T-helper 1 cell (primary cell): ENCODE data around the gene CTSZ.
"Not testable (repeated sequence)": the region's sequence is repeated elsewhere in the genome, so short reads cannot be mapped to it uniquely, and the experiment has no call there.

Experiments
- DNase-seq, 5 donors: peaks; one replicate each; pipeline ENCODE4 v3.0.0-alpha.2; 2012 to 2020

CTSZ gene

GRCh38 chr20:58978351-58979190, 28.5 kb downstream of the CTSZ start:
- DNase-seq: no peak

GRCh38 chr20:58976061-58976730, 30.9 kb downstream of the CTSZ start:
- no peak for DNase-seq

- DNase-seq: no peak
Measured at GRCh38 chr20:58975353-58975752, 31.7 kb downstream of the CTSZ start.

DNA sequence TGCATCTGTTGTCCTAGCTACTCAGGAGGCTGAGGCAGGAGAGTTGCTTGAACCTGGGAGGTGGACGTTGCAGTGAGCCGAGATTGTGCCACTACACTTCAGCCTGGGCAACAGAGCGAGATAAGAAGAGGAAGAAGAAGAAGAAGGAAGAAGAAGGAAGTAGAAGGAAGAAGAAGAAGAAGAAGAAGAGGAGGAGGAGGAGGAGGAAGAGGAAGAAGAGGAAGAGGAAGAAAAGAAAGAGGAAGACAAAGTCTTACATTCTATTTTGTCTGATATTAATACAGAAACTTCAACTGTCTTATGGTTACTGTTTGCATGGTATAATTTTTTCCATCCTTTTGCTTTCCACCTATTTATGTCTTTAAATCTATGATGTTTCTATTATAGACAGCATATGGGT, 33.2 kb downstream of the CTSZ start:
- DNase-seq: no peak

DNA sequence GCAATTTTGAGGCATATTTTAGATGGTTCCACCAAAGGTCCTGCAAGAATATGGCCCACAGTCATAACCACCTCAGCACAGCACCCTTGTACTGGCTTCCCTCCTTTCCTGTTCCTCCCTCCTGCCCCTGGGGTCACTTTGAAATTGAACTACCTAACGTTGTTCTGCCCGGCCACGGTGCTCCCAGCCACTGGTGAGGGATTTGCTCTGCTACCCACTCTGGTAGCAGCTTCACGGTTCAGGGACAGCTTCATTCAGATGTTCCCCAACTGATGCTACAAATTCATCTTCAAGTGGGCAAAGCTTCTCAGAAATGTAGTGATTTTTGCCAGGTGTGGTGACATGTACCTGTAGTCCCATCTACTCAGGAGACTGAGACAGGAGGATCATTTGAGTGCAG, 33.9 kb downstream of the CTSZ start:
- DNase-seq: no peak

GRCh38 chr20:58971429-58971828, 35.6 kb downstream of the CTSZ start:
- DNase-seq: no peak

DNA sequence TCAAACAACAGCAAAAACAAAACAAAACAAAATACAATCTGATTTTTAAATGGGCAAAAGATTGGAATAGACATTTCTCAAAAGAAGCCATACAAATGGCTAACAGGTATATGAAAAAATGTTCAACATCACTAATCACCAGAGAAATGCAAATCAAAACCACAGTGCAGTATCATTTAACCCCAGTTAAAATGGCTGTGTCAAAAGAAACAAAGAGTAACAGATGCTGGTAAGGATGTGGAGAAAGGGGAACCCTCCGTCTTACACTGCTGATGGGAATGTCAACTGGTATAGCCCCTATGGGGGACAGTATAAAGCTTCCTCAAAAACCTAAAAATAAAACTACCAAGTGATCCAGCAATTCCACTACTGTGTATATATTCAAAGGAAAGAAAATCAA, 36.9 kb downstream of the CTSZ start:
- no peak for DNase-seq

GRCh38 chr20:58969439-58969838, 37.6 kb downstream of the CTSZ start:
- no peak for DNase-seq

DNA sequence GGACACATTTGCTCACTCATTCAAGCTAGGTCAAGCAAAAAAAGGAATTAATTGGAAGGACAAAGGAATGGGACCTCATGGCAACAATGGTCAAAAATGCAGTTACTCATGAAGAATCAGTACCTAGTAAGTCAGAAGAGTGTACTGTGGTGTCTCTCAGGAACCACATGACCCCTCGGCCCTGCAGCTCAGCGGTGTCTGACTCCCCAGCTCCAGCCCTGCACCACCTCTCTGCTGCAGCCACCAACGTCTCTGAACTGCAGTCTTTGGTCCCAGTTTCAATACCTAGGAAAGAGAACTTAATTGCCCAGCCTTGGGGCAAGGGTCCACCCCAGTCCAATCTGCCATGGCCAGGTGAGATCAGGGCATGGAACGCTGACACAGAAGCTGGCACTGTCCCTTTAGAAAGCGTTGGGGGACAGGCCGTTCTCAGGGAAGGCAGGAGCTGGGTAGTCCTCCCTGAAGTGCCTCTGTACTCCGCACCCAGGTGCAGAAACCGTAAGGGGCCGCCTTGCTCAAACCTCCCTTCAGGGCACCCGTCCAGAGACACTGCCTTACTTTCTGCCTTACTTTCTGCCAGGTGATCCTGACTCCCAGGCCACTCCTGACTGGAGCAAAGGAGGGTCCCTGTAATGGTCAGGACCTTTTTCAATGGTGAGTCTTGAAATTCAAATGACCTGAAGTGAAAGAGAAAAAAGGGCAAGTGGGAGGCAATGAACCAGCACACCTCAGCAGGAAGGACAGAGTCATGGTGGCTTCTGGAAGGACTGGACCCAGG, 39.2 kb downstream of the CTSZ start:
- no peak for DNase-seq

DNA sequence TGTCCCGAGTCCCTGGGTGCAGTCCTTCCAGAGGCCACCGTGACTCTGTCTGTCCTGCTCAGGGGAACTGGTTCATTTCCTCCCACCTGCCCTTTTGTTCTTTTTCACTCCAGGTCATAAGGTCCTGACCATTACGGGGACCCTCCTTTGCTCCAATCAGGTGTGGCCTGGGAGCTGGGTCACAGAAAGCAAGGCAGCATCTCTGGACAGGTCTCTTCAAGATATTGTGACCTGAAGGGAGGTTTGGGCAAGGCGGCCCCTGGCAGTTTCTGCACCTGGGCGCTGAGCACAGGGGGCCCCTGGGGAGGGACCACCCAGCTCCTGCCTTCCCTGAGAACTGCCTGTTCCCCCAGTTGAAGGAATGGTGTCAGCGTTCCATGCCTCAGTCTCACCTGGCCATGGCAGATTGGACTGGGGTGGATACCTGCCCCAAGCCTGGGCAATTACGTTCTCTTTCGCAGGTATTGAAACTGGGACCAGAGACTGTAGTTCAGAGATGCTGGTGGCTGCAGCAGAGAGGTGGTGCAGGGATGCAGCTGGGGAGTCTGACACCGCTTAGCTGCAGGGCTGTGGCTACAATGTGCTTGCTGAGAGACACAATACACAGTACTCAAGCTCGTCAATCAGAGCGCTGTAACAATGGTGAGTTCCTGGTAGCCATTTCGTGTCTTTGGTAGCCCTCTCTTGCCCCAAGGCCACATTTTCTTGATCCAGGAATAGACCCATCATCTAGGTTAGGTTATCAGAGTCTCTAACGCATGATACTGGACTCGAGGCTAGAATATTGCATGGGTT, 41.6 kb downstream of the CTSZ start:
- no peak for DNase-seq

DNA sequence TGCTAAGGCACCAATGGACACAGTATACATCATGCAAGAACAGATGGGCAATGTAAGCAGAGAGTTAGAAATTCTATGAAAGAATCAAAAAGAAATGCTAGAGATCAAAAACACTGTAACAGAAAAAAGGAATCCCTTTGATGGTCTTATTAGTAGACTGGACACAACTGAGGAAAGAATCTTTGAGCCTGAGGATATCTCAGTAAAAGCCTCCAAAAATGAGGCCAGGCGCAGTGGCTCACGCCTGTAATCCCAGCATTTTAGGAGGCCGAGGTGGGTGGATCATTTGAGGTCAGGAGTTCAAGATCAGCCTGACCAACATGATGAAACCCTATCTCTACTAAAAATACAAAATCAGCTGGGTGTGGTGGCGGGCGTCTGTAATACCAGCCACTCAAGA, 43.1 kb downstream of the CTSZ start:
- not testable (repeated sequence) for DNase-seq

- DNase-seq: no peak
Measured at GRCh38 chr20:58963060-58963584, 43.9 kb downstream of the CTSZ start.

GRCh38 chr20:58959652-58960051, 47.4 kb downstream of the CTSZ start:
- no peak for DNase-seq

GRCh38 chr20:58956078-58956477, 51.0 kb downstream of the CTSZ start:
- DNase-seq: no peak

- no peak for DNase-seq
Measured at GRCh38 chr20:58953050-58953449, 54.0 kb downstream of the CTSZ start.

DNA sequence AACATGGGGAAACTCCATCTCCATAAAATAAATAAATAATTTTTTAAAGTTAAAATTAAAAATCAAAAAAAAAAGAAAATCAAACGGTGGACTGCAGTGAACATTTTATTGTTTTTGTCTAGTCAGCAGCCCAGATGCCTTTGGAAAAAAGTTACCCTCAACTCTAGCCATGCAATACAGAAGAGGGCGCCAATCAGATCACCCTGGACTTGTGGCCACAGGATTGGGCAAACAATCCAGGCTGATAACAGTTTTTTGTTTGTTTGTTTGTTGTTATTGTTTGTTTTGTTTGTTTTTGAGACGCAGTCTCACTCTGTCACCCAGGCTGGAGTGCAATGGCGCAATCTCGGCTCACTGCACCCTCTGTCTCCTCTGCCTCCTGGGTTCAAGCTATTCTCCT, 56.5 kb downstream of the CTSZ start:
- DNase-seq: no peak

GRCh38 chr20:58947797-58948388, 59.2 kb downstream of the CTSZ start:
- not testable (repeated sequence) for DNase-seq

GRCh38 chr20:58945965-58946631, 61.0 kb downstream of the CTSZ start:
- no peak for DNase-seq
